NCI-H345 (cell line): Measurements from ENCODE around the gene VHLL.
"Not testable (repeated sequence)": the region's sequence is repeated elsewhere in the genome, so short reads cannot be mapped to it uniquely, and the experiment has no call there.

Experiments
- DNase-seq: peaks from one replicate; lab custom pipeline; 2025; lab: John Stamatoyannopoulos, UW

Gene VHLL

DNA sequence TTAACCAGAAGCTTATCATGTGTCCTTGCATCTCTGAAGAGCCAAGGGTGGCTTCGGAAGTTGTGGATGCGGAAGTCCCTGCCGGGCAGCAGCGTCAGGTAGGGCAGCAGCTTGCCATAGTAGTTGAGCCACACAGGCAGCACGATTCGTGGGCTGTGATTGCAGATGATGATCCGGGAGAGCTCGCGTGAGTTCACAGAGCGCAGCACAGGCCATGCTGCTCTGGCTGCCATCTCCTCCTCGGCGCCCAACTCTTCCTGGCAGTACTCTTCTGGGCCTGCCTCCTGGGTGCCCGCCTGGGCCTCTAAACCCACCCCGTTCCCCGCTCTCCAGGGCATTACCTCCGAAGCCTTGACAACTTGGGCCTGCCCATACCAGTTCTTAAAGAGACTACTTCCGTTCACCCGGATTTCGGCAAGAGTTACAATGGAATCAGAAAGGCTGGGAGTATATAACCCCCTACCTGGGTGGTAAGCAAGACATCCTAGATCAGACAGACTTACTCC, at the start of gene VHLL:
Gene VHLL (minus strand): TSS at position 456 of the 506 bp plus-strand sequence. CDS start 118 bp downstream, at position 338.
- DNase-seq: no peak

DNA sequence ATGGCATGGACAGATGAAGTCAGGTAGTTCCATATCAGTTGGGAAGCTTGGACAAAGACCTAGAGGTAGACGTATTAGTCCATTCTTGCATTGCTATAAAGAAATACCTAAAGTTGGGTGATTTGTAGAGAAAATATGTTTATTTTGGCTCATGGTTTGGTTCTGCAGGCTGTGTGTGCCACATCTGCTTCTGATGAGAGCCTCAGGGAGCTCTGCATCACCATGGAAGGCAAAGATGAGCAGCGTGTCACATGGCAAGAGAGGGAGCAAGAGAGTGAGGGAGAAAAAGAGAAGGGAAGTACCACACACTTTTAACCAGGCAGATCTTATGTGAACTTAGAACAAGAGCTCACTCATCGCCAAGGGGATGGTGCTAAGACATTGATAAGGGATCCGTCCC, 48.2 kb upstream of the VHLL start:
- DNase-seq: no peak

DNA sequence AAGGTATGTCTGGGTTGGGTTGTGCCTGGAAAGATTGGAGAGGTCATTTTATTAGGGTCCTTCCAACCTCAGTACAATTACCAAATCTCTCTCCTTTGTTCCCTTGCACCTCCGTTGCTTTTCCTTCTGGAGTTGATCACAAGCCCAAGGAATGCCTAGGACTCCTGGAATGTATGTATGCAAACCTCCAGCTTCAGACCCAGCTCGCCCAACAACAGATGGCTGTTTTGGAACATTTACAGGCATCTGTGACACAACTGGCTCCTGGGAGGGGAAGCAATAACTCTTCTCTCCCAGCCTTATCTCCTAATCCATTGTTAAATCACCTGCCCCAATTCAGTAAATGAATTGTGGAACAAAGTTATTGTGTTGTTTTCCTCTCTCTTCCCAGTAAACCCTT, 47.5 kb upstream of the VHLL start:
- no peak for DNase-seq

DNA sequence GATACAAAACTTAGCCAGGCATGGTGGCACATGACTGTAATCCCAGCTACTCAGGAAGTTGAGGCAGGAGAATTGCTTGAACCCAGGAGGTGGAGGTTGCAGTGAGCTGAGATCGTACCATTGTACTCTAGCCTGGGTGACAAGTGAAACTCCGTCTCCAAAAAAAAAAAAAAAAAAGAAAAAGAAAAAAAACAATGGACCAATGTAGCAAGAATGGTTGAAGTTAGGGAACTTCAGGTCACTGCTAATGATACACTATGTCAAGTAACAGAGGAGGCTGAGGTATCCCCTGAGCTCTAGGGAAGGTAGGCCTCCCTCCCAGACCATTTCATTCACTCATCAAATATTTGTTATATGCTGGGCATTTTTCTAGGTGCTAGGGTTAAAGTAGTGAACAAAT, 46.9 kb upstream of the VHLL start:
- not testable (repeated sequence) for DNase-seq

DNA sequence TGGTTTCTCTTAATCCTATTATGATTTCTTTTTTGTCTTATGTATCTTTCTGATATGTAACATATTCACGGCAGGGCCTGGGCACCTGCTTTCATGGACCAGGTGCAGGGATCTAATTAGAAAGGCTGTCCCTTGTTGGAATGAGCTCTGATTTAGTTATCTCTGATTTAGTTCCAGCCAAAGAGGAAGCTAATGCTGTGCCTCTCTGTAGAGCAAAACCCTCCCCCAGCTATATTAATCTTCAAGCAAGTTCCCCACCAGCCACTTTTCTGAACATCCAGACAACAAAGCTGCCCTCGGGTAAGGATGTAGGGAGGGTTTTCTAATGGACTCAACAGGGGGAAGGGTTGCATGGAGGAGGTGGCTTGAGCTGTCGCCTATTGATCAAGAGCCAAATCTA, 45.3 kb upstream of the VHLL start:
- no peak for DNase-seq

DNA sequence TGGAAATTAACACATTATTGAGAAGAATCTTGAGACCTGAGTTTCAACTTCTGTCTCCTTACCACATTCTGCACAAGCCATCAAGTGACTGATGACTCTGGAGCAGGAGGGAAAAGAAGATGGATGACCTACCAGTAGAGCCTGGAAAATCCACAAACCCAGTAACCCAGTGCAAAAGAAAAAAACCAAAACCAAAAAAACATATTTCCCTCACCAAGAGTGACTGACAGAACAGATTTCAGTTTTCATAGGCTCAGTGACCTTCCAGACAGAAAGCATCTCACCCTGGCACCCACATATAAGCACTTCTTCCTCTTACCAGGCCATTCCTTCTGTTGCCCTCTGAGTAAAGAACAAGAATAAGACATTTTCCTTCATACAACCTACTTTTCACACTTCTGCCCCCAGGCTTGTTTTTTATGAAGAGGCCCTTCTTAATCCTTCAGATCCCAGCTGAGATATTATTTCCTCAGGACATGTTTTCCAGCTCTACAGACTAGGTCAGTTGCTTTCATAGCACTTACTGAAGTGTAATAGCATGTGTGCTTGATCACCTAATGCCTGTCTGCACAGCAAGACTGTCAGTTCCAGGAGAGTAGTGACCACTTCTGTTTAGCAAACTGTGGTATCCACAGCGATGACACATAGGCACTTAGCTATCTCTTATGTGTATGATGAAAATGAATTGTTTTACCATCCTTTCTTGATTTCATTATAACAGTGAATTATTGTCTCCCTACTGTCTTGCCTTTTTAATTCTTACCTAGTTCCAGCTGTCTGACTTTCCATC, 43.3 kb upstream of the VHLL start:
- no peak for DNase-seq

DNA sequence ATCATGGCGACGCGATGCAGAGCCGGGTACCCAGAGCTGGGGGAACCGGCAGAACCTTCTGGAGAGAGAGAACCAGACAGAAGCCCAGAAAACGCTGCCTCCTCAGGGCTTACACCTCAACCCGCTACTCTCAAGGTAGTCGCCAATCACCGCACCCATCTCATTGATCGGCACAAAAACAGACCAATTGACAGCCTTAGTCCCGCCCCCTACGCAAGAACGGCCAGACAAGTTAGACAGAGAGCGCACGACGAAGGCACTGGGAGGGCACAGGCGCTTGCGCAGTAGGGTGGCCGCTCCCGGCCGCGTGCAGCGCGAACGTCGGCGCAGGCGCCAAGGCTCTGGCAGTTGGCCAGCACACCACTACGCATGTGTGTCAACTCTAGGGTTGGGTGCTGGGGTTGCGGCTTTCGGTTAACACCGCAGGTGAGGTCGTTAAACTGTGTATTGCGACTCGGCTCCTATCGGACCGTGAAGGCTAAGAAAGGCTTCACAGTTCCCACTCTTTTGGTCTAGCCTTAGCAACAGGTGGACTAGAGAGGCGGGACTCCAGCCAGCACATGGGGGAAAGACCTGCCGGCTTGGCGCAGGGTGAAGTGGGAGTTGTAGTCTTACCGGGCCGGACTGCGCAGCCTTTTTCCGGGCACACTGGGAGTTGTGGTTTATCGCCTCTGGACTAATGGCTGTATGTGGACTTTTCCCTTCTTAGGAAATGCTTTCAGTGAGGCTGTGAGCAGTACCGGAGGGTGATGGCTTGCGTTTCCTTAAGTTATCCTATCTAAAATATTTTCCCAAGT, 39.3 kb upstream of the VHLL start, which contains the start of the genes CCT3 and TSACC:
Gene CCT3 (minus strand): TSS at position 113 of the 797 bp plus-strand sequence. CDS start 108 bp downstream, at position 5.
Gene TSACC (plus strand): TSS at position 347 of the 797 bp plus-strand sequence. CDS start 1,232 bp downstream, outside the sequence.
- DNase-seq: peak; percentile 100

DNA sequence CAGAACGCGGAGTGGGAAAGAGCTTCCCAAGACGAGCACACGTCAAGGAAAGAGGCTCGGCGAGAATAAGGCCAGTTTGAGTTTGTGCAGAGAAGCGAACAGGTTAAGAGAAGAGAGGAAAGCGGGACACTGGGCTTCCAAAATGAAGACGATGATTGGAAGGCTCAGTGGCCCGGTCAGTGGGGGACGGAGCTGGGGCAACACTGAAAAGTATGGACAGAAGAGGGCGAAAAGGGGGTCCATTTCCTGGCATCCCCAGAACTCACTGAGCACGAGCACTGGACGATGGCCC, 38.7 kb upstream of the VHLL start:
- peak; percentile 81 for DNase-seq

DNA sequence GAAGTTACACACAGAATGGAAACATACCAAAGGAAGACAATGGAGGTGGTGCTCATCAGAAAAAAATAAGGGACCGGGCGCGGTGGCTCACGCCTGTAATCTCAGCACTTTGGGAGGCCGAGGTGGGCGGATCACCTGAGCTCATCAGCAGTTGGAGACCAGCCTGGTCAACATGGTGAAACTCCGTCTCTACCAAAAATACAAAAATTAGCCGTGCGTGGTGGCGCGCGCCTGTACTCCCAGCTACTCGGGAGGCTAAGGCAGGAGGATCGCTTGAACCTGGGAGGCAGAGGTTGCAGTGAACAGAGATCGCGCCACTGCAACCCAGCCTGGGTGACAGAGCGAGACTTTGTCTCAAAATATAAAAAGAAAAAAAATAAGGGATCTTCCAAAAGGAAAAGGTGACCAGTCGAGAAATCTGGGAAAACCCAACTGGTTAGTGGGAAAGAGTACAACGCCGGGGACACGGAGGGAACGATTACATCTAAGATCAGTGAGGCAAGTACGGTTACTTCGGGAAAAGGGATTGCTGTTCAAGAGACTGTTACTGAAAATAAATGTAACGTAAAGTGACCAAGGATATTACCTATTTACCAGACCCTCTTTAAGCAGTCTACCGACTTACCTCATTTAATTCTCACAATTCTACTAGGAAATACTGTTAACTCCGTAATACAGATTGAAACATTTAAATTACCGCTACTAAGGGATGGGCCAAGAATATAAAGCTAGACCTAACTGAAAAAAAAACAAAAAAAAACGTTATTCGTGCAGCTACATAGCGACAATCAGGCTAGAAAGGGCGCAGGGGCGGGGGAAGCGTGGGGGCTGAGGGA, 38.2 kb upstream of the VHLL start:
- DNase-seq: no peak

DNA sequence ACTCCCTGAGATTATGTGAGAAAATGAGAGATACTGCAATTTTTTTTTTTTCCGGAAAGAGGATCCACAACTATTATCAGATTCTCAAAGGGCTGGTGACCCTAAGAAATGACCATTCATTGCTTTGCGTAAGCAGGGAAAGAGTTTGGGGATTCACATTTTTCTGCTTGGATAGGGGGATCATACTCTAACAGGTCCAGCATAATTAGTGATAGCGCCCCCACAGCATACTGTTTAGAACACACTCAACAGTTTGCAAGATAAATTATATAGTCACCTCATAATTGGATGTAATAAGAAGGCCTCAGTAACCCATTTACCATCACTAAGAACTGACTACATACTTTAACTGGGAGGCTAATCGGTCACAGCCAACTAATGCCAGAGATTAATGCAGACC, 37.1 kb upstream of the VHLL start:
- no peak for DNase-seq

DNA sequence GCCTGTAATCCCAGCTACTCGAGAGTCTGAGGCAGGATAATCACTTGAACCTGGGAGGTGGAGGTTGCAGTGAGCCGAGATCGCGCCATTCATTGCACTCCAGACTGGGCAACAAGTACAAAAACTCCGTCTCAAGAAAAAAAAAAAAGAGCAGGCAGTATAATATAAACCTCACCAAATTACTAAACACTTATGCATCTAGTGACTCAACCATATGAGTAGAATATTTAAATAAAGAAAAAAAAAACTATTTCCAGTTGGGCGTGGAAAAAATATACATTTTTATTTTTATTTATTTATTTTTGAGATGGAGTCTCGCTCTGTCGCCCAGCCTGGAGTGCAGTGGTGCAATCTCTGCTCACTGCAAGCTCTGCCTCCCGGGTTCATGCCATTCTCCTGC, 24.1 kb upstream of the VHLL start:
- DNase-seq: not testable (repeated sequence)

DNA sequence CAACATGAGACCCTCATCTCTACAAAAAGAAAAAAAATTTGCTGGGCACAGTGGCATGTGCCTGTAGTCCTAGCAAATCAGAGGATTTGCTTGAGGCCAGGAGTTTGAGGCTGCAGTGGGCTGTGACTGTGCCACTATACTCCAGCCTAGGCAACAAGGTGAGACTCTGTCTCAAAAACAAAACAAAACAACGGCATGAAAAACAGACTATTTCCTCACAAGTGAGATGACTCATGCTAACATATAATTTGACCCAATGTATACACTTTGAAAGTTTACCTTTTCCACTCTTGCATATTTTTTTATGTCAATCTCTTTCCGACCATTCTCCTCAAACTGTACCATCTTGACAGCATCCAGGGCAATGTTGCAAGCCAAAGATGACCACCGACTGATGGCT, 21.5 kb upstream of the VHLL start:
- DNase-seq: no peak

DNA sequence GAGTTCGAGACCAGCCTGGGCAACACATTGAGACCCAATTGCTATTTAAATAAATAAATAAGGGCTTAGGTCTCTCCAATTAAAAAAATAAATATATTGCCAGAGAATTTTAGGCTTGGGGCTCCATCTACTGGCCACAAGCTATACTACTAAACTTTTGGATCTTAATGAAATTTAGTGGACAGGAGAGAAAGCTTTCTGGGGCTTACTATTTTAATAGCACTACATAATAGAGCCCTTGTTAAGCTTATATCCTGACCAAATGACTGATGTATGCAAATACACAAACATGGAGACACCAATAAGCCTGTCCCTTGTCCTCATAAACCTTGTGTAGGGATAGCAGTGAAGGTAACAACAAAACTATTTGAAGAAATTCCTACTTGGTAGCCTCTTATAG, 20.6 kb upstream of the VHLL start:
- peak; percentile 50 for DNase-seq

DNA sequence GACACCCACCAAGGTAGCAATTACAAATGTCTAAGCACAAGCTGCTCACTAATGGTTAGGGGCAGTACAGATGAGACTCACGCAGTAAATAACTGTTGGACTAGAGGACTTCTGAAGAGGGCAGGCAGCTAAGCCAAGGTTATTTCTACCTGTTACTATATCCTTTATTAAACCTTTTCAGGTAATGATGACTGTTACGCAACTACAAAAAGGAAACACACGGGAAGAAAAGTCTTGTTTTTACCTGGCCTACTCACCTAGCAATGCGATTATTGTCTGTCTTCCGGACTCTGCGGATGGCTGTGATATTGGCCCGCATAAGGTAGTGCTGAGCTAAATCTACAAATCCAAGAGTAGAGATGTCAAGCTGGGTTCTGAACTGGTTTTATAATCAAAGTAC, 17.8 kb upstream of the VHLL start:
- DNase-seq: no peak

DNA sequence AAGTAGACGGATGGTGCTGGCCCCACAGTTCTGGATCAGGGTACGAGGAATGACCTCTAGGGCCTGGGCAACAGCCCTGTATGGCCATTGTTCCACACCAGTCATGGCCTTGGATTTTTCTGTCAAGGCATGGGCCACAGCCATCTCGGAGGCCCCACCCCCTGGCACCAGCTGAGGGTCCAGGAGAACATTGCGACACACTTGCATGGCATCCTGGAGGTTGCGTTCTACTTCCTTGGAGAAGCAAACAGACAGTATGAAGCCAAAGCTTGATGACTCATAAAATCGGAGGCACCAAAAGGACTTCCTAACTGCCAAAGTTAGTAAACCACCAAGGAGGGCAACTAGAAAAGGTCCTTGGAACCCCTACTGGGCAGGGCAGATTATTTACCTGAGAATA, 11.9 kb upstream of the VHLL start:
- DNase-seq: no peak

DNA sequence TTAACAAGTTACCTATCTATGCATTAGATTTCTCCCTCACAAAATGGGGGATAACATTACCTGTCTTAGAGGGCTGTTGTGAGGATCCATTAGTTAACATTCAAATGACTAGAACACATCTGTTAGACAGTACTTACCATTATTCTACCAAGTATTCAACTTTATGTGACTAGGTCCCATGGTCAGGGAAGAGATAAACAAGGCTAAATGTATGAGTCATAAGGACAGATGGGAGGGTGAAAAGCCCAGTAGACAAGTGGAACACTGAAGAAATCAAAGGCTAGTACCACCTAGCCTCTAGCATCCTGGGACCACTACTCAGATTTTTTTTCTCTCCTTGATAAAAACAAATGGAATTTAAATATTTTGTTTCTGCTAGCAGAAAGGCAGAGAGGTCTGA, 9.0 kb upstream of the VHLL start:
- DNase-seq: no peak

DNA sequence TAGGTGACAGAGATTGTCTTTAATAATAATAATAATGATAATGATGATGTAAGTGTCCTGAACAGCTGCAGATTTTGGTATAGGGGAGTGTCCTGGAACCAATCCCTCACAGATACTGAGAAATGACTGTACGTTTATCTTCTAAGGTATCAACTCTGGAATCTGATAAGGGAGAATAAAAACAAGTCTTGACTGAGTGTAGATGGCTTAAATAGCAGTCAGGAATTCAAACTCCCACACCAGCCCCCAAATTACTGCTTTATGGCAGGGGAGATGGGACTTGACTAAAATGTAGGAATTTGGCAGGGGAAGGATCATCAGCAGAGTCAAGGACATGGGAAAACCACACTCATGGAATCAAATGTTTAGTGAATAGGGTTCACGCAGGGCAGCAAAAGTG, 6.1 kb upstream of the VHLL start:
- DNase-seq: no peak

DNA sequence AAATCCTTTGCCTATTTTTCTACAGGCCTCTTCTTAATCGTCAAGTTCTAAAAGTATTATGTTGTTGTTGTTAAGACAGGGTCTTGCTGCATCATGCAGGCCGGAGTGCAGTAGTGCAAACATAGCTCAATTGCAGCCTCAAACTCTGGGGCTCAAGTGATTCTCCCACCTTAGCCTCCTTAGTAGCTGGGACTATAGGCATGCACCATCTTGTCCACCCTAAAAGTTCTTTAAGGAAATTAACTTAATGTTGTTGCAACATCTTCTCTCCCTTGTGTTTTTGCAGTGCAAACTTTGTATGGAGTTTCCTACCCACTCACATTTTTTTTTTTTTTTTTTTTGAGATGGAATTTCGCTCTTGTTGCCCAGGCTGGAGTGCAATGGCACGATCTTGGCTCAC, 4.1 kb upstream of the VHLL start:
- DNase-seq: no peak

DNA sequence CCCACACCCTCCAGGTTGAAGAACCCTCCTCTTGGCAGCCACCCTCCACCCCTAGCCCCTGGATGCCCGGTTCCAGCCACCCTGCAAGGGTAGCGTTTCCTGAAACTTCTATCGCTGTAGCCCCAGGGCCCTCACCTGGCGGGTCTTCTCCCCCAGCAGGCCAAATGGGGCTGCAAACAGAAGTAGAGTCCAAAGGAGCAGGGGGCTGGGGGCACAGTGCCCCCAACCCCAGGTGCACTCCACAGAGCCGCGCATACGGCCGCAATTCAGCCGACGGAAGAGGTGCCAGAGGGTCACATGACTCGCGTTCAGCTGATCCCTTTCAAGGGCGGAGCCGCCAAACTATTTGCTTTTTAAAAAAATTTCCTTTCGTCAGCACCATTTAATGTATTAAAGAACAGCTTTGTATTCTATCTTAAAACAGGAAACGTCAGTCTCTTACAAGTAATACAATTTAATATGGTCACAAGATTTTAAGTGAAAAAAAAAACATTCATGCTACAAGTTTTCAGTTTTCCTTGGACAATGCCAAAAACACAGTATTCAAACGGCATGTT, 3.6 kb downstream of the VHLL start, which contains the start of gene GLMP:
Gene GLMP (minus strand): TSS at position 289 of the 557 bp plus-strand sequence. CDS start 34 bp downstream, at position 255.
- DNase-seq: peak; percentile 96

DNA sequence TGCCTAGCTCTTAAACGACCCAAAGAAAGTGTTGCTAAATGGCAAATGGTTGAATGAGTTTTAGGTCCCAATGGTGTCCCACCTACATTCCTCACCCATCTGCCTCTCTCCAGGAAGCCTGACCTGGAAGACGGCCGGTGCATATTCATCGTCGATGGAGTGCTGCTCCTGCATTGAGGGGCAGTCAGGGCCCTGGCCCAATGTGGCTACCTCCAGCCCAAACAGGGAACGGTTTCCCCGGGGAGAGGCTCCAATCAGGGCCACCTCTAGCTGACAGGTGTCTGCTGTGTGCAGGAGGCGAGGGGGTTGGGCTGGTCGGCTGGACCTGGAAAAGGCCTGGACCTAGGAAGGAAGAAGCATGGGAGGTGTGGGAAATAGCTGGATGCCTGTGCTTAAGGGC, 5.2 kb downstream of the VHLL start:
- no peak for DNase-seq

DNA sequence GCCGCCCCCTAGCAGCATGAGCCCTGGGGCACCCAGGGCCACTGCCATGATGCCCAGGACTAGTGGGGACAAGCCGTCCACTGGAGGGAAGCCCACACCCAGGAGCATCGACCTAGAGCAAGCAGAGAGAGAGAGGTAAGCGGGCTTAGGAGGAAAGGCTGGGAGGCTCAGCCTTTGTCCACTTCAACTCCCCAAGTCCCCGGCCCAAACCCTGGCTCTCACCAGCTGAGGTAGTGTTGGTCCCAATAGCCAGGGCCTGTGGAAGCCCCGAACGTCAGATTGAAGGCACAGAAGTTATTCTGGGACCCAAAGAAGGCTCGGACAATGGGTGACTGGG, 6.0 kb downstream of the VHLL start:
- DNase-seq: no peak
